A673 (cell line): ENCODE results near the gene RNF13. TPM values are rescaled to one million over a fixed set of nuclear protein-coding genes. Genes with fewer than 3 reads are reported as not detected.

Experiments
- BruUV-seq: library from RNA; stranded (reverse); fragments of 400-500 nt; replicated peaks from 2 replicates; lab custom pipeline; 2021; lab: Mats Ljungman, UMichigan
- CTCF ChIA-PET: fragments of 300-600 bp; sonication (Branson Sonifier 250); formaldehyde crosslinking; loops from one replicate; lab custom pipeline; 2022; ENCODE audit warnings: antibody characterized with exemption; lab: Charles Lee
- POLR2A ChIA-PET: fragments of 300-600 bp; sonication (Branson Sonifier 250); formaldehyde crosslinking; loops from one replicate; lab custom pipeline; 2022; ENCODE audit warnings: antibody characterized with exemption; ENCODE audit not compliant: low non-redundant PET; lab: Charles Lee
- DNase-seq: peaks from one replicate; pipeline ENCODE4 v3.0.0-alpha.2; 2015; ENCODE audit warnings: low spot score
- H3K27ac ChIP-seq: fragments of 200-600 bp; sonication (generic); 2 replicates; pipeline ENCODE4 v1.5.1; 2016; ENCODE audit warnings: mixed run types, low read depth, mild to moderate bottlenecking, mixed read lengths, antibody characterized with exemption, low read length; ENCODE audit not compliant: poor library complexity, severe bottlenecking
- H3K27me3 ChIP-seq: fragments of 200-600 bp; sonication (generic); replicated peaks from 2 replicates; pipeline ENCODE4 v1.6.1; 2017; ENCODE audit warnings: mixed run types, low read depth, mild to moderate bottlenecking, mixed read lengths, antibody characterized with exemption, low read length; ENCODE audit not compliant: insufficient read depth, poor library complexity
- H3K36me3 ChIP-seq: fragments of 200-600 bp; sonication (generic); 2 replicates; pipeline ENCODE4 v1.6.1; 2016; ENCODE audit warnings: mixed run types, mild to moderate bottlenecking, mixed read lengths, antibody characterized with exemption, low read length; ENCODE audit not compliant: insufficient read depth, poor library complexity, severe bottlenecking
- H3K4me1 ChIP-seq: fragments of 200-600 bp; sonication (generic); 2 replicates; pipeline ENCODE4 v1.6.1; 2017; ENCODE audit warnings: mixed run types, mild to moderate bottlenecking, mixed read lengths, antibody characterized with exemption, low read length; ENCODE audit not compliant: insufficient read depth, poor library complexity, severe bottlenecking
- H3K4me3 ChIP-seq: fragments of 200-600 bp; sonication (generic); 2 replicates; pipeline ENCODE4 v1.5.1; 2016; ENCODE audit warnings: low read depth, mixed run types, mild to moderate bottlenecking, mixed read lengths, low read length; ENCODE audit not compliant: poor library complexity, severe bottlenecking
- H3K9me3 ChIP-seq: fragments of 200-600 bp; sonication (generic); 2 replicates; pipeline ENCODE4 v1.6.1; 2016; ENCODE audit warnings: mixed run types, low read depth, mild to moderate bottlenecking, mixed read lengths, antibody characterized with exemption, low read length; ENCODE audit not compliant: poor library complexity, severe bottlenecking
- EZH2 ChIP-seq: fragments of 200-600 bp; sonication (generic); IDR thresholded peaks from 2 replicates; pipeline ENCODE4 v1.6.1; 2017; ENCODE audit warnings: borderline replicate concordance, low read depth, mild to moderate bottlenecking, mixed read lengths, antibody characterized with exemption, low read length; ENCODE audit not compliant: poor library complexity, severe bottlenecking
- intact Hi-C: fragments of 100-400 bp; cut with micrococcal nuclease; formaldehyde crosslinking; loops from one replicate; pipeline ENCODE4 v1.10.0; 2022; ENCODE audit not compliant: unreplicated experiment
- total RNA-seq: library from RNA; stranded (reverse); gene quantifications from 2 replicates; pipeline ENCODE4 v1.2.3, GENCODE V29; 2021
- TF ChIP-seq, protein P1 (sequence below): fragments of 300-800, 200-600 bp; sonication (generic); conservative IDR thresholded peaks from 2 replicates; pipeline ENCODE4 v1.5.1; 2017; ENCODE audit warnings: low read depth, mild to moderate bottlenecking, antibody characterized with exemption, low read length, moderate library complexity, mixed read lengths

RNF13 gene
- total RNA-seq, 1 experiment from 2014 or later = 21.7 TPM

DNA sequence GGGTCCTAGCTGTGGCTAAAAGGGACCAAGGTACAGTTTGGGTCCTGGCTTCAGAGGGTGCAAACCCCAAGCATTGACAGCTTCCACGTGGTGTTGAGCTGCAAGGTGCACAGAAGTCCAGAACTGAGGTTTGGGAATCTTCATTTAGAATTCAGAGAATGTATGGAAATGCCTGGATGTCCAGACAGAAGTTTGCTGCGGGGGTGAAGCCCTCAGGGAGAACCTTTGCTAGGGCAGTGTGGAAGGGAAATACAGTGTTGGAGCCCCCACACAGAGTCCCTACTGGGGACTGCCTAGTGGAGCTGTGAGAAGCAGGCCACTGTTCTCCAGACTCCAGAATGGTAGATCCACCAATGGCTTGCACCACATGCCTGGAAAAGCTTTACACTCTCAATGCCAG is 17.9 kb downstream of the RNF13 start:
- no peak for DNase-seq
- no peaks in the 10 kb centered on the region for H3K4me1 ChIP-seq
- ChIA-PET POLR2A (no interaction called here), CTCF (no interaction called here)
- TF ChIP-seq, protein P1, sequence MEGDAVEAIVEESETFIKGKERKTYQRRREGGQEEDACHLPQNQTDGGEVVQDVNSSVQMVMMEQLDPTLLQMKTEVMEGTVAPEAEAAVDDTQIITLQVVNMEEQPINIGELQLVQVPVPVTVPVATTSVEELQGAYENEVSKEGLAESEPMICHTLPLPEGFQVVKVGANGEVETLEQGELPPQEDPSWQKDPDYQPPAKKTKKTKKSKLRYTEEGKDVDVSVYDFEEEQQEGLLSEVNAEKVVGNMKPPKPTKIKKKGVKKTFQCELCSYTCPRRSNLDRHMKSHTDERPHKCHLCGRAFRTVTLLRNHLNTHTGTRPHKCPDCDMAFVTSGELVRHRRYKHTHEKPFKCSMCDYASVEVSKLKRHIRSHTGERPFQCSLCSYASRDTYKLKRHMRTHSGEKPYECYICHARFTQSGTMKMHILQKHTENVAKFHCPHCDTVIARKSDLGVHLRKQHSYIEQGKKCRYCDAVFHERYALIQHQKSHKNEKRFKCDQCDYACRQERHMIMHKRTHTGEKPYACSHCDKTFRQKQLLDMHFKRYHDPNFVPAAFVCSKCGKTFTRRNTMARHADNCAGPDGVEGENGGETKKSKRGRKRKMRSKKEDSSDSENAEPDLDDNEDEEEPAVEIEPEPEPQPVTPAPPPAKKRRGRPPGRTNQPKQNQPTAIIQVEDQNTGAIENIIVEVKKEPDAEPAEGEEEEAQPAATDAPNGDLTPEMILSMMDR = no peak
- TF ChIP-seq EZH2 = no peak
- H3K9me3 ChIP-seq = peaks cover 44% of the 10 kb centered on the region
- no TSS peak for BruUV-seq
- H3K36me3 ChIP-seq = no peaks in the 10 kb centered on the region
- intact Hi-C loops = no loop called here
- no peak overlapping the region for H3K27ac ChIP-seq
- H3K4me3 ChIP-seq = no peak overlapping the region
- no peaks in the 10 kb centered on the region for H3K27me3 ChIP-seq

DNA sequence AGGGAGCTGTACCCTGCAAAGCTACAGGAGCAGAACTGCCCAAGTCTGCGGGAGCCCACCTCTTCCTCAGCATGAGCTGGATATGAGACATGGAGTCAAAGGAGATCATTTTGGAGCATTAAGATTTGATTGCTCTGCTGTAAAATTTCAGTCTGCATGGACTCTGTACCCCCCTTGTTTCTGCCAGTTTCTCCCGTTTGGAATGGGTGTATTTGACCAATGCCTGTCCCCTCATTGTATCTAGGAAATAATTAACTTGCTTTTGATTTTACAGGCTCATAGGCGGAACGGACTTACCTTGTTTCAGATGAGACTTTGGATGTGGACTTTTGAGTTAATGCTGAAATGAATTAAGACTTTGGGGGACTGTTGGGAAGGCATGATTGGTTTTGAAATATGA is 18.3 kb downstream of the RNF13 start:
- CTCF ChIA-PET = no interaction called here

DNA sequence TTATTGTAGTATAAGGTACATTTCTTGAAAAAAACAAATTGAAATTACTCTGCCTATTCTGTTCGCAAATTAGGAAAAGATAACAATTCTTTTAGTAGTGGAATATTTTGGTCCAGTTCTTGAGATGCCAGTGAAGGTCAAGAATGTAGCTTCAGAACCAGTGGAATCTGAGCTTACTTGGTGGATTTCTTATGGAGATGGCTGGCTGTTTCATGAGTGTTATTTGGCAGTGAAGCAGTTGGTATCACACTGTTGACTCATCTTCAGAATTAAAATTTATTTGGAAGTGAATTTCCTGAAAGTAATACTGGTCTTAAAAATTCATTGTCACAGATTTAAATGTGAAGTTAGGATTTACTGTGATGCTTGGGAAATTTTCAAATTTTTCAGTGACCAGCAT is 19.1 kb downstream of the RNF13 start:
- H3K4me3 ChIP-seq = no peak overlapping the region
- no peaks in the 10 kb centered on the region for H3K36me3 ChIP-seq
- POLR2A ChIA-PET = no interaction called here
- TF ChIP-seq, protein P1 = no peak
- no peak for TF ChIP-seq EZH2
- H3K9me3 ChIP-seq = peaks cover 44% of the 10 kb centered on the region
- H3K4me1 ChIP-seq = no peaks in the 10 kb centered on the region
- CTCF ChIA-PET = no interaction called here
- no TSS peak for BruUV-seq
- no peaks in the 10 kb centered on the region for H3K27me3 ChIP-seq
- no peak for DNase-seq
- H3K27ac ChIP-seq = no peak overlapping the region
- intact Hi-C loops = no loop called here

More for the DNA sequence above, 18.3 kb downstream of the RNF13 start:
- POLR2A ChIA-PET = no interaction called here
- Histone ChIP-seq H3K27ac (no peak overlapping the region), H3K4me1 (no peaks in the 10 kb centered on the region), H3K9me3 (peaks cover 44% of the 10 kb centered on the region), H3K36me3 (no peaks in the 10 kb centered on the region), H3K27me3 (no peaks in the 10 kb centered on the region), H3K4me3 (no peak overlapping the region)
- BruUV-seq = no TSS peak
- DNase-seq = no peak
- intact Hi-C loops = no loop called here
- TF ChIP-seq, protein P1 = no peak
- no peak for TF ChIP-seq EZH2
